Thoracic aorta (tissue), 2 donors: ENCODE results near the gene ELP5. TPM values are rescaled to one million over a fixed set of nuclear protein-coding genes. Genes with fewer than 3 reads are reported as not detected.

Experiments
- ATAC-seq: fragments of 150-250 bp; one replicate; pipeline ENCODE4 v1.8.0; 2017; ENCODE audit warnings: low read depth; ENCODE audit not compliant: insufficient number of reproducible peaks, low FRiP score
- DNase-seq: peaks from one replicate; pipeline ENCODE4 v3.0.0-alpha.2; 2020; ENCODE audit warnings: low spot score
- H3K27ac ChIP-seq, 2 donors: fragments of 200-600 bp; sonication (generic); 1 replicate in 1 of 2; 2 replicates in 1 of 2; pipeline ENCODE4 v1.5.1; 2016; ENCODE audit warnings: mild to moderate bottlenecking in 2 of 2, moderate library complexity in 2 of 2
- H3K27me3 ChIP-seq: fragments of 200-600 bp; sonication (generic); replicated peaks from 2 replicates; pipeline ENCODE4 v1.6.0; 2016; ENCODE audit warnings: mild to moderate bottlenecking; ENCODE audit not compliant: insufficient read depth
- H3K36me3 ChIP-seq: fragments of 200-600 bp; sonication (generic); one replicate; pipeline ENCODE4 v1.5.1; 2016
- H3K4me1 ChIP-seq, 2 donors: fragments of 200-600 bp; sonication (generic); 1 replicate in 1 of 2; 2 replicates in 1 of 2; pipeline versions ENCODE4 v1.5.1 to v1.6.0; 2016; ENCODE audit warnings: low read depth in 2 of 2, mild to moderate bottlenecking in 1 of 2; ENCODE audit not compliant: control insufficient read depth in 1 of 2
- H3K4me3 ChIP-seq: fragments of 200-600 bp; sonication (generic); 2 replicates; pipeline ENCODE4 v1.5.1; 2016; ENCODE audit warnings: mild to moderate bottlenecking
- H3K9me3 ChIP-seq: fragments of 200-600 bp; sonication (generic); 2 replicates; pipeline ENCODE4 v1.5.1; 2016
- total RNA-seq, 2 donors: library from RNA; depleted of rRNA; stranded (reverse); fragments of >200 nt; gene quantifications; one replicate each; pipeline versions ENCODE4 v1.1.0 to v1.2.3, GENCODE V29; 2016
- TF ChIP-seq, protein P1 (sequence below): fragments of 200-600 bp; sonication (generic); IDR thresholded peaks from one replicate; pipeline ENCODE4 v1.5.1; 2019; ENCODE audit warnings: antibody characterized with exemption

The ELP5 gene
- total RNA-seq, 2 donors from 2014 or later = 15.8 to 19.0 TPM

DNA sequence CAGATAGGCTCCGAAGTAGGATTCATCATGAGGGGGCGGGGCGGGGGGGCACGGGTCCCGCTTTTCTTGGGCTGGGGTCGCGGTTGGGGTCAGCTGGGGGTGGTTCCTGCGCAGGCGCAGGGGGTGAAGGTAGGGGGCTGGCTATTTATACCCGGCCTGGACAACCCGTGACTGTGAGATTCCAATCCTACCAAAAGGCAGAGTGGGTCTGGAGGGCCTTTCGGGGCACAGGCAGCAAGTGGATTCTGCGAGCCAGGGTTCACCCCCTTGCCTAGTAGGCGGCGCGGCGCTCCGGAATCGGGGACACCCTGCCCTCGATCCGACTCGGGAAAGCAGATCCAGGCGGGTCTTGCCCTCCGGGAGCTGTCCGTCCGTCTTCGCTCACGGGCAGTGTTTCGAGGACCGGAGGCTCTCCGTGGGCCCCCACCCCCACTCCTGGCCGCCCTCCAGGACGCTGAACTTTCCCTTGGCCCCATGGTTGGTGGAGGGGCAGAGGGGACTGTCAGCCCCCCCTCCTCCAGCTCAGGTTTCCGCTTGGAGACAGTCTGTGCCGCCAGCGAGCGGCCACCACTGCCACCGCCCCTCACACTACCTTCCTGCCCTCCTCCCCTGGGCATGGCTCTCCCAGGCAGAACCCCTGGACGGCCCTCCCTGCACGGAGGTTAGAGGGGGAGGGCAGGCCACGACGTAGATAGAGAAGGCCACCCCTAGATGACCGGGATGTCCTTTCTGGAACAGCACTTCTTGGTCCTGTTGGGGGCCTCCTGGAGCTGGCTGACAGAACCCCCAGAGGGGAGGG lies 30.1 kb downstream of the ELP5 start:
- H3K27ac ChIP-seq = no peak overlapping the region
- ATAC-seq (no peak), DNase-seq (no peak)
- no peaks in the 10 kb centered on the region for H3K9me3 ChIP-seq
- H3K27me3 ChIP-seq = no peaks in the 10 kb centered on the region
- peak overlapping the region; percentile 73 for H3K4me3 ChIP-seq
- H3K36me3 ChIP-seq = no peaks in the 10 kb centered on the region
- TF ChIP-seq, protein P1, sequence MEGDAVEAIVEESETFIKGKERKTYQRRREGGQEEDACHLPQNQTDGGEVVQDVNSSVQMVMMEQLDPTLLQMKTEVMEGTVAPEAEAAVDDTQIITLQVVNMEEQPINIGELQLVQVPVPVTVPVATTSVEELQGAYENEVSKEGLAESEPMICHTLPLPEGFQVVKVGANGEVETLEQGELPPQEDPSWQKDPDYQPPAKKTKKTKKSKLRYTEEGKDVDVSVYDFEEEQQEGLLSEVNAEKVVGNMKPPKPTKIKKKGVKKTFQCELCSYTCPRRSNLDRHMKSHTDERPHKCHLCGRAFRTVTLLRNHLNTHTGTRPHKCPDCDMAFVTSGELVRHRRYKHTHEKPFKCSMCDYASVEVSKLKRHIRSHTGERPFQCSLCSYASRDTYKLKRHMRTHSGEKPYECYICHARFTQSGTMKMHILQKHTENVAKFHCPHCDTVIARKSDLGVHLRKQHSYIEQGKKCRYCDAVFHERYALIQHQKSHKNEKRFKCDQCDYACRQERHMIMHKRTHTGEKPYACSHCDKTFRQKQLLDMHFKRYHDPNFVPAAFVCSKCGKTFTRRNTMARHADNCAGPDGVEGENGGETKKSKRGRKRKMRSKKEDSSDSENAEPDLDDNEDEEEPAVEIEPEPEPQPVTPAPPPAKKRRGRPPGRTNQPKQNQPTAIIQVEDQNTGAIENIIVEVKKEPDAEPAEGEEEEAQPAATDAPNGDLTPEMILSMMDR = no peak
- peaks cover 13 to 26% of the 10 kb centered on the region in 2 donors for H3K4me1 ChIP-seq

- ATAC-seq = no peak
- no peak overlapping the region for H3K27ac ChIP-seq
- H3K9me3 ChIP-seq = no peaks in the 10 kb centered on the region
- no peaks in the 10 kb centered on the region for H3K27me3 ChIP-seq
- DNase-seq = no peak
- H3K36me3 ChIP-seq = no peaks in the 10 kb centered on the region
- no peak overlapping the region for H3K4me3 ChIP-seq
- TF ChIP-seq, protein P1 = no peak
- H3K4me1 ChIP-seq = peaks cover 13 to 26% of the 10 kb centered on the region in 2 donors
These were observed 30.8 kb downstream of the ELP5 start for GRCh38 chr17:7282752-7283321.

GRCh38 chr17:7283471-7284216 lies 31.6 kb downstream of the ELP5 start:
- H3K4me1 ChIP-seq = peaks cover 13 to 26% of the 10 kb centered on the region in 2 donors
- DNase-seq (no peak), ATAC-seq (no peak)
- H3K27ac ChIP-seq = no peak overlapping the region
- H3K36me3 ChIP-seq = no peaks in the 10 kb centered on the region
- TF ChIP-seq, protein P1 = no peak
- no peaks in the 10 kb centered on the region for H3K9me3 ChIP-seq
- H3K4me3 ChIP-seq = no peak overlapping the region
- no peaks in the 10 kb centered on the region for H3K27me3 ChIP-seq

GRCh38 chr17:7284911-7285310 lies 32.9 kb downstream of the ELP5 start:
- no peak overlapping the region for H3K4me3 ChIP-seq
- H3K36me3 ChIP-seq = no peaks in the 10 kb centered on the region

More at GRCh38 chr17:7284911-7285310, 32.9 kb downstream of the ELP5 start:
- Histone ChIP-seq H3K27ac (no peak overlapping the region), H3K4me1 (peaks cover 13 to 26% of the 10 kb centered on the region in 2 donors), H3K27me3 (no peaks in the 10 kb centered on the region), H3K9me3 (no peaks in the 10 kb centered on the region)
- ATAC-seq (no peak), DNase-seq (no peak)
- TF ChIP-seq, protein P1 = no peak
